ENCODE data around the gene SLC25A27. TPM values are rescaled to one million over a fixed set of nuclear protein-coding genes. Genes with fewer than 3 reads are reported as not detected.

Gene SLC25A27
- total RNA-seq, 2 experiments from 2014 or later: 1.2 to 1.5 TPM

- ATAC-seq (ENCODE audit: poor library complexity) (no peak), DNase-seq (no peak)
- H3K4me1 ChIP-seq (ENCODE audit: insufficient read depth, low read length): peaks cover 9% of the 10 kb centered on the region
- peaks cover 7% of the 10 kb centered on the region for H3K4me1 Mint-ChIP-seq (ENCODE audit: low read depth)
- TF ChIP-seq CTCF (IDR thresholded peaks at IDR 0.05): no peak
- H3K27ac Mint-ChIP-seq: no peak overlapping the region
- no peak overlapping the region for H3K4me3 ChIP-seq (ENCODE audit: low read length)
- intact Hi-C loops (cut with DNase I, micrococcal nuclease): no loop called here
- H3K9me3 Mint-ChIP-seq: no peaks in the 10 kb centered on the region
- H3K27me3 Mint-ChIP-seq: peaks cover 35% of the 10 kb centered on the region
- H3K27ac ChIP-seq (ENCODE audit: low read depth in 1 of 2, low read length in 2 of 2): no peak overlapping the region
- H3K9me3 ChIP-seq (ENCODE audit: control insufficient read depth in 1 of 2, insufficient read depth in 1 of 2, low read length in 2 of 2): peaks cover 0 to 4% of the 10 kb centered on the region in 2 experiments
- no peaks in the 10 kb centered on the region for H3K36me3 Mint-ChIP-seq (ENCODE audit: low read depth)
- no peaks in the 10 kb centered on the region for H3K36me3 ChIP-seq (ENCODE audit: insufficient read depth, low read length)
- ChIA-PET CTCF (no interaction called here), POLR2A (no interaction called here)
- no peak overlapping the region for H3K4me3 Mint-ChIP-seq
- H3K27me3 ChIP-seq (ENCODE audit: control insufficient read depth in 1 of 2, insufficient read depth in 2 of 2, low read length in 2 of 2): peaks cover 11 to 22% of the 10 kb centered on the region in 2 experiments
Measured at GRCh38 chr6:46657642-46658041, 4.9 kb downstream of the SLC25A27 start.

- peaks cover 7% of the 10 kb centered on the region for H3K27me3 Mint-ChIP-seq
- H3K27ac ChIP-seq (ENCODE audit: low read depth in 1 of 2, low read length in 2 of 2): no peak overlapping the region
- intact Hi-C loops (cut with DNase I, micrococcal nuclease): no loop called here
- H3K36me3 ChIP-seq (ENCODE audit: insufficient read depth, low read length): no peaks in the 10 kb centered on the region
- POLR2A ChIA-PET: no interaction called here
- H3K36me3 Mint-ChIP-seq (ENCODE audit: low read depth): no peaks in the 10 kb centered on the region
- no peaks in the 10 kb centered on the region for H3K9me3 ChIP-seq (ENCODE audit: control insufficient read depth in 1 of 2, insufficient read depth in 1 of 2, low read length in 2 of 2)
- H3K4me3 ChIP-seq (ENCODE audit: low read length): no peak overlapping the region
- no peaks in the 10 kb centered on the region for H3K4me1 Mint-ChIP-seq (ENCODE audit: low read depth)
- TF ChIP-seq CTCF (IDR thresholded peaks at IDR 0.05): no peak
- H3K27ac Mint-ChIP-seq: no peak overlapping the region
- H3K27me3 ChIP-seq (ENCODE audit: control insufficient read depth in 1 of 2, insufficient read depth in 2 of 2, low read length in 2 of 2): peaks cover 0 to 2% of the 10 kb centered on the region in 2 experiments
- ATAC-seq (ENCODE audit: poor library complexity) (no peak), DNase-seq (no peak)
- H3K4me1 ChIP-seq (ENCODE audit: insufficient read depth, low read length): no peaks in the 10 kb centered on the region
- no peak overlapping the region for H3K4me3 Mint-ChIP-seq
- H3K9me3 Mint-ChIP-seq: no peaks in the 10 kb centered on the region
- CTCF ChIA-PET: no interaction called here
Measured at GRCh38 chr6:46661483-46661882, 8.7 kb downstream of the SLC25A27 start.

GRCh38 chr6:46667377-46667776, 14.6 kb downstream of the SLC25A27 start:
- Mint-ChIP-seq H3K36me3 (ENCODE audit: low read depth) (no peaks in the 10 kb centered on the region), H3K27ac (no peak overlapping the region), H3K9me3 (no peaks in the 10 kb centered on the region), H3K27me3 (peaks cover 7% of the 10 kb centered on the region), H3K4me3 (no peak overlapping the region), H3K4me1 (ENCODE audit: low read depth) (no peaks in the 10 kb centered on the region)
- Histone ChIP-seq H3K4me3 (ENCODE audit: low read length) (no peak overlapping the region), H3K4me1 (ENCODE audit: insufficient read depth, low read length) (no peaks in the 10 kb centered on the region), H3K27me3 (ENCODE audit: control insufficient read depth in 1 of 2, insufficient read depth in 2 of 2, low read length in 2 of 2) (peaks cover 0 to 2% of the 10 kb centered on the region in 2 experiments), H3K27ac (ENCODE audit: low read depth in 1 of 2, low read length in 2 of 2) (no peak overlapping the region), H3K36me3 (ENCODE audit: insufficient read depth, low read length) (no peaks in the 10 kb centered on the region), H3K9me3 (ENCODE audit: control insufficient read depth in 1 of 2, insufficient read depth in 1 of 2, low read length in 2 of 2) (no peaks in the 10 kb centered on the region)
- no peak for ATAC-seq (ENCODE audit: poor library complexity)
- no peak for TF ChIP-seq CTCF (IDR thresholded peaks at IDR 0.05)
- POLR2A ChIA-PET: no interaction called here
- DNase-seq: no peak
- CTCF ChIA-PET: no interaction called here
- intact Hi-C loops (cut with DNase I, micrococcal nuclease): no loop called here

All from CD4-positive, alpha-beta T cell (primary cell).